Neural progenitor cell (in vitro differentiated cells): ENCODE measurements around the gene ESYT2.

Experiments used
- CTCF ChIP-seq: fragments of 200-600 bp; sonication (generic); IDR thresholded peaks from 2 replicates; pipeline ENCODE4 v1.5.1; 2017; ENCODE audit warnings: antibody characterized with exemption, mild to moderate bottlenecking
- EZH2 ChIP-seq: fragments of 200-600 bp; sonication (generic); IDR thresholded peaks from 2 replicates; pipeline ENCODE4 v1.6.1; 2017; ENCODE audit warnings: antibody characterized with exemption, mild to moderate bottlenecking, moderate library complexity
- EZH2phosphoT487 ChIP-seq: fragments of 200-600 bp; sonication (generic); IDR thresholded peaks from 2 replicates; pipeline ENCODE4 v1.6.1; 2017; ENCODE audit warnings: antibody characterized with exemption

GRCh38 chr7:158763454-158764033, 65.8 kb downstream of the ESYT2 start:
- TF ChIP-seq CTCF (no peak), EZH2 (no peak), EZH2phosphoT487 (no peak)
